Endothelial cell of coronary artery (primary cell): ENCODE measurements around the gene PCDHGC5. TPM values are rescaled to one million over a fixed set of nuclear protein-coding genes. Genes with fewer than 3 reads are reported as not detected.

Experiments
- total RNA-seq: library from RNA; depleted of rRNA; stranded (reverse); fragments of >200 nt; gene quantifications from 2 replicates; pipeline ENCODE4 v1.2.3, GENCODE V29; 2014

The PCDHGC5 gene
- total RNA-seq: 0.45 and 0.94 TPM in 2 replicates

GRCh38 chr5:141488591-141489561, at the start of gene PCDHGC5:
Gene PCDHGC5 (plus strand): TSS chr5:141489081. CDS start chr5:141489241, 160 bp downstream.

GRCh38 chr5:141475625-141476131, 13.2 kb upstream of the PCDHGC5 start, which contains the start of gene PCDHGC3:
Gene PCDHGC3 (plus strand): TSS chr5:141475966. CDS start chr5:141476117, 151 bp downstream.

DNA sequence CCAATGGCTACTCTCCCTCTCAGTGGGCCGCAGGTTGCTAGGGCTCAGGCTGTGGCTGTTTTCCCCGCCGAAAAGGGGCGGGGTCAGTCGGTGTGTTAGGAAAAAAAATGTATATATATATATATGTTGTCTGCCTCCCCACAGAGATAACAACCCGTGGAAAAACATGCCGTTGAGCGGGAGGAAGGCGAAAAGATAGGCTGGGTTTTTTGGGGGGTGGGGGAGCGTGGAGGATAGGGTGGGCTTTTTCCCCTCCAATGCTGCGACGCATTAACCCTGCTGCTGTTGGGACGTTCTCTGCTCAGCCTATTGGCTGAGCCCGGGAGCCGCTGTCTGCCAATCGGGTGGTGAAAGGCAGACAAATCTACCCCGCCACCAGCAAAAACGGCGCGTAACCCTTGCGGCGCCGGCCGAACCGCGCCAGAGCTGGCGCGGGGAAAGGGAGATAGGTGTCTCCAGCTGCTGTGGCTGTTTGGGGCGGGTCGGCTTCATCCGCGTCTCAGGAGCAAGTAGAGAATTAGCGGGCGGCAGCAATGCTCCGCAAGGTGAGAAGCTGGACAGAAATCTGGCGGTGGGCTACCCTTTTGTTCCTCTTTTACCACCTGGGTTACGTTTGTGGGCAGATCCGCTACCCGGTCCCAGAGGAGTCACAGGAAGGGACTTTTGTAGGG, 4.1 kb upstream of the PCDHGC5 start, which contains the start of gene PCDHGC4:
PCDHGC4 (plus strand) TSS at position 390 of the 671 bp plus-strand sequence; CDS start at position 534, 144 bp downstream.

Other genes starting within 250 kb of the PCDHGC5 start
- gene PCDHB15, start 243.7 kb upstream of the PCDHGC5 start, total RNA-seq: 0.90 and 1.7 TPM in 2 replicates
- gene SLC25A2, start 185.0 kb upstream of the PCDHGC5 start, total RNA-seq: 0.09 and 0.19 TPM in 2 replicates
- gene TAF7, start 168.3 kb upstream of the PCDHGC5 start, total RNA-seq: 71.7 and 90.4 TPM in 2 replicates
- 0.36 and 1.0 TPM in 2 replicates for gene PCDHGA1, start 158.6 kb upstream of the PCDHGC5 start, total RNA-seq
- 0.90 and 3.0 TPM in 2 replicates for gene PCDHGA2, start 150.3 kb upstream of the PCDHGC5 start, total RNA-seq
- gene PCDHGA3, start 145.3 kb upstream of the PCDHGC5 start, total RNA-seq: 0.54 and 1.9 TPM in 2 replicates
- 0.99 and 2.0 TPM in 2 replicates for gene PCDHGB1, start 139.0 kb upstream of the PCDHGC5 start, total RNA-seq
- 2.6 and 5.0 TPM in 2 replicates for gene PCDHGA4, start 134.1 kb upstream of the PCDHGC5 start, total RNA-seq
- gene PCDHGB2, start 129.1 kb upstream of the PCDHGC5 start, total RNA-seq: 2.0 and 2.2 TPM in 2 replicates
- gene PCDHGA5, start 124.9 kb upstream of the PCDHGC5 start, total RNA-seq: 0.90 and 1.2 TPM in 2 replicates
- gene PCDHGB3, start 118.8 kb upstream of the PCDHGC5 start, total RNA-seq: 3.1 and 4.0 TPM in 2 replicates
- 2.2 and 2.8 TPM in 2 replicates for gene PCDHGA6, start 115.2 kb upstream of the PCDHGC5 start, total RNA-seq
- gene PCDHGA7, start 106.3 kb upstream of the PCDHGC5 start, total RNA-seq: 1.4 and 2.2 TPM in 2 replicates
- gene PCDHGB4, start 101.4 kb upstream of the PCDHGC5 start, total RNA-seq: 14.9 and 16.3 TPM in 2 replicates
- gene PCDHGA8, start 96.4 kb upstream of the PCDHGC5 start, total RNA-seq: 1.3 and 2.4 TPM in 2 replicates
- 12.7 and 14.3 TPM in 2 replicates for gene PCDHGB5, start 91.1 kb upstream of the PCDHGC5 start, total RNA-seq
- 1.6 and 3.1 TPM in 2 replicates for gene PCDHGA9, start 86.3 kb upstream of the PCDHGC5 start, total RNA-seq
- gene PCDHGB6, start 81.1 kb upstream of the PCDHGC5 start, total RNA-seq: 1.7 and 2.7 TPM in 2 replicates
- 3.3 and 3.9 TPM in 2 replicates for gene PCDHGA10, start 76.1 kb upstream of the PCDHGC5 start, total RNA-seq
- gene PCDHGB7, start 71.4 kb upstream of the PCDHGC5 start, total RNA-seq: 5.8 and 6.8 TPM in 2 replicates
- gene PCDHGA11, start 68.0 kb upstream of the PCDHGC5 start, total RNA-seq: 7.2 and 10.1 TPM in 2 replicates
- gene PCDHGA12, start 58.6 kb upstream of the PCDHGC5 start, total RNA-seq: 4.8 and 6.7 TPM in 2 replicates
- 9.2 and 10.3 TPM in 2 replicates for gene PCDHGC3, start 13.1 kb upstream of the PCDHGC5 start, total RNA-seq
- gene PCDHGC4, start 4.1 kb upstream of the PCDHGC5 start, total RNA-seq: 0.90 and 1.4 TPM in 2 replicates
- 38.1 and 41.3 TPM in 2 replicates for gene DIAPH1, start 129.9 kb downstream of the PCDHGC5 start, total RNA-seq
- 52.0 and 62.8 TPM in 2 replicates for gene HDAC3, start 147.8 kb downstream of the PCDHGC5 start, total RNA-seq
- gene RELL2, start 147.9 kb downstream of the PCDHGC5 start, total RNA-seq: 2.4 and 3.0 TPM in 2 replicates
- 18.7 and 24.5 TPM in 2 replicates for gene FCHSD1, start 162.3 kb downstream of the PCDHGC5 start, total RNA-seq
- 30.1 and 35.6 TPM in 2 replicates for gene ARAP3, start 193.1 kb downstream of the PCDHGC5 start, total RNA-seq